ENCODE results near the gene CLEC10A.

CLEC10A gene

DNA sequence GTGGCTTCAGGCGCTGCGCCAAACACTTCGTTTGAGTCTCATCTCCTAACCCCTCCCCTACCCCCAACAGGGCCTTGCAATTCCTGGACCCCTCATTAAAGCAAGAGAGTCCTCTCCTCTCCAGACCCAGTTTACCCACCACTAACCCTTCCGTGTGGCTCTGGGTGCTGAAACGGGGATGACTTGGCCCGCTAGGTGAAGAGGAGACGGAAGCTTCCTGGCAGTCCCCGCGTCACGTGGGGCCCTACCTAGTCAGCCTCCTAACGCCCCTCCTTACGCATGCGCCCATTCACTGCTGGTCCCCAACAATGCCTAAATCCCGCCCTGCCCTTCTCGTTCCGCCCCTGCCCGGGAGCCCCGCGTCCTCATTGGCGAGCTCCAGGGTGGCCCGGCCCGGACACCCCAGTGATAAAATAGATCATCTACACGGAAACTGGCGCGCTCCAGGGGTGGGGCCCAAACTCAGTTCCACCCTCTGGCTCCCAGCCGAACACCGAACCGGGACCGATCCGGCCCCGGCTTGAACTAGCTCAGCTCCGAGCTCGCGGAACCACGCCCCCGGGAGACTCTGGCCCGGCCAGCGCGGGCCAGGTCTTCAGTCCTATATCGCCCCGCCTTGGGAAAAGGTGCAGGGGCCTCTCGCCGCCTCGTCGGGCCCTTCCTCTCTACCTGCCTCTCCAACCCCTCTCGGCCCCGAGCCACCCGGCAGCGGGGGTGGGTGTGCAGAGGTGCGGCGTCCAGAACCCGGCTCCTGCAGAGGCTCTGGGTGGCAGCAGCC, 44.3 kb downstream of the CLEC10A start, which contains the start of gene SLC16A13:
Gene SLC16A13 (plus strand): TSS at position 425 of the 778 bp plus-strand sequence. CDS start 368 bp downstream, outside the sequence.
- DNase-seq: peak; percentile 96

- no peak for DNase-seq
Measured at GRCh38 chr17:7034955-7035590, 45.0 kb downstream of the CLEC10A start.

- peak; percentile 74 for DNase-seq
Measured at GRCh38 chr17:7029659-7030058, 50.4 kb downstream of the CLEC10A start.

DNA sequence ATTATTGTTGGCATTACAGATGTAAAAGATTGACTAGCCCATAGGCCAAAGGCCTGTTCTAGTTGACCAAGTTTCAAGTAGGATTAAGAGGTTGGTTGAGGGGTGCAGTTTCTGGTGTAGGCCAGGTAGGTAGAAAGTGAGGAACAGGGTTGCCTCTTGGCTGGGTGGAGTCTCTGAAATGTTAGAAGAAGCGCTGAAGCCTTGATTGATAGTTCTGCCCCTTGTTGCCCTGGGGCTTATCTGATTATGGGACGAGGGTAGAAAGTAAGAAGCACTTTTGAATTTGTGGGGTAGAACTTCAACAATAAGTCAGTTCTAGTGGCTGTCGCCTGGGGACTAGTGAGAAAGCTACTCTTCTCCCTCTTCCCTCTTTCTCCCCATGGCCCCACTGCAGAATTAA, 51.0 kb downstream of the CLEC10A start:
- no peak for DNase-seq

DNA sequence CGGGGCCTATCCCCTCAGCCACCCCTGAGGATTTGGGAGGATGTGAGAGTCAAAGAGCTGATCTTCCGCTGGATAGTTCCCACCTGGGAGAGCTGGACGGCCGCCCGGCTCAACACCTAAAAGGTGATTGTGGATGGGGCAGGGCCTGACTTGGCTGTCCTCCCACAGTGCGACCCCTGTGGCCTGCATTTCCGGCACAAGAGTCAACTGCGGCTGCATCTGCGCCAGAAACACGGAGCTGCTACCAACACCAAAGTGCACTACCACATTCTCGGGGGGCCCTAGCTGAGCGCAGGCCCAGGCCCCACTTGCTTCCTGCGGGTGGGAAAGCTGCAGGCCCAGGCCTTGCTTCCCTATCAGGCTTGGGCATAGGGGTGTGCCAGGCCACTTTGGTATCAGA, 52.7 kb downstream of the CLEC10A start:
- DNase-seq: no peak

DNA sequence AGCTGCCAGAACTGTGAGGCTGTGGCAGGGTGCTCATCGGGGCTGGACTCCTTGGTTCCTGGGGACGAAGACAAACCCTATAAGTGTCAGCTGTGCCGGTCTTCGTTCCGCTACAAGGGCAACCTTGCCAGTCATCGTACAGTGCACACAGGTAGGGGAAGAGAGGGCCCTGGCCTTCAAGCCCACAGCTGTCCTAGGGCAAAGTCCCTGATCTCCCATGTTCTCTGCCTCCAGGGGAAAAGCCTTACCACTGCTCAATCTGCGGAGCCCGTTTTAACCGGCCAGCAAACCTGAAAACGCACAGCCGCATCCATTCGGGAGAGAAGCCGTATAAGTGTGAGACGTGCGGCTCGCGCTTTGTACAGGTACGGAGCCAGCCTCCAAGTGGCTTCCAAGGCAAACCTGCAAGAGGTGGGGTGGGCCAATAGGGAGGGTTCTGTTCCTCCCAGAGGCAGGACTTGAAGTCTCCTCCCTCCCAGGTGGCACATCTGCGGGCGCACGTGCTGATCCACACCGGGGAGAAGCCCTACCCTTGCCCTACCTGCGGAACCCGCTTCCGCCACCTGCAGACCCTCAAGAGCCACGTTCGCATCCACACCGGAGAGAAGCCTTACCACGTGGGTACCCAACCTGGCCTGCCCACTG, 53.5 kb downstream of the CLEC10A start:
- no peak for DNase-seq

GRCh38 chr17:7025245-7025644, 54.8 kb downstream of the CLEC10A start:
- DNase-seq: no peak

Measured in activated CD8-positive, alpha-beta memory T cell treated with anti-CD3 and anti-CD28 coated beads for 24 hours (primary cell).